Neutrophil (primary cell): ENCODE results near the gene MUC2.

Experiments
- H3K27ac ChIP-seq: fragments of 200-600 bp; sonication (generic); 2 replicates; pipeline ENCODE4 v1.5.1; 2016; ENCODE audit warnings: mild to moderate bottlenecking, moderate library complexity
- H3K27me3 ChIP-seq: fragments of 200-600 bp; sonication (generic); 2 replicates; pipeline ENCODE4 v1.6.0; 2016; ENCODE audit warnings: mild to moderate bottlenecking
- H3K36me3 ChIP-seq: fragments of 200-600 bp; sonication (generic); 2 replicates; pipeline ENCODE4 v1.5.1; 2017
- H3K4me1 ChIP-seq, 2 experiments: fragments of 200-600 bp in 1 of 2; sonication (generic) in 1 of 2; 1 replicate in 1 of 2; 2 replicates in 1 of 2; pipeline versions ENCODE4 v1.5.1 to v1.6.1; 2013 to 2016; ENCODE audit warnings: low read depth in 1 of 2, low read length in 1 of 2, mild to moderate bottlenecking in 1 of 2, moderate library complexity in 1 of 2; ENCODE audit not compliant: control insufficient read depth in 1 of 2, insufficient read depth in 1 of 2
- H3K4me3 ChIP-seq, 2 experiments: fragments of 200-600 bp in 1 of 2; sonication (generic) in 1 of 2; 1 replicate in 1 of 2; 2 replicates in 1 of 2; pipeline ENCODE4 v1.5.1; 2013 to 2016; ENCODE audit warnings: low read depth in 1 of 2, low read length in 1 of 2, mild to moderate bottlenecking in 1 of 2, moderate library complexity in 1 of 2
- H3K9me3 ChIP-seq: fragments of 200-600 bp; sonication (generic); 2 replicates; pipeline ENCODE4 v1.5.1; 2016
- CTCF ChIP-seq: fragments of 200-600 bp; sonication (generic); IDR thresholded peaks from 2 replicates; pipeline ENCODE4 v1.5.1; 2016; ENCODE audit warnings: antibody characterized with exemption

The MUC2 gene

GRCh38 chr11:1082728-1083620 lies 8.3 kb downstream of the MUC2 start:
- Histone ChIP-seq H3K4me3 (no peak overlapping the region), H3K27me3 (no peaks in the 10 kb centered on the region), H3K27ac (no peak overlapping the region), H3K9me3 (no peaks in the 10 kb centered on the region), H3K4me1 (no peaks in the 10 kb centered on the region), H3K36me3 (no peaks in the 10 kb centered on the region)
- no peak for TF ChIP-seq CTCF

- H3K4me1 ChIP-seq, result no peaks in the 10 kb centered on the region
- TF ChIP-seq CTCF, result no peak
- H3K4me3 ChIP-seq, result no peak overlapping the region
- H3K36me3 ChIP-seq, result no peaks in the 10 kb centered on the region
- H3K9me3 ChIP-seq, result no peaks in the 10 kb centered on the region
- H3K27me3 ChIP-seq, result no peaks in the 10 kb centered on the region
- H3K27ac ChIP-seq, result no peak overlapping the region
These were observed 9.2 kb downstream of the MUC2 start for GRCh38 chr11:1083621-1084551.

GRCh38 chr11:1084561-1085439 lies 10.1 kb downstream of the MUC2 start:
- Histone ChIP-seq H3K4me1 (no peaks in the 10 kb centered on the region), H3K27me3 (no peaks in the 10 kb centered on the region), H3K4me3 (no peak overlapping the region), H3K36me3 (no peaks in the 10 kb centered on the region), H3K9me3 (no peaks in the 10 kb centered on the region), H3K27ac (no peak overlapping the region)
- TF ChIP-seq CTCF, result no peak

GRCh38 chr11:1085440-1086170 lies 10.9 kb downstream of the MUC2 start:
- Histone ChIP-seq H3K36me3 (no peaks in the 10 kb centered on the region), H3K4me1 (no peaks in the 10 kb centered on the region), H3K4me3 (no peak overlapping the region), H3K27ac (no peak overlapping the region), H3K9me3 (no peaks in the 10 kb centered on the region), H3K27me3 (no peaks in the 10 kb centered on the region)
- TF ChIP-seq CTCF, result no peak
